IMR-90 (cell line): ENCODE results near the gene TGM1. TPM values are rescaled to one million over a fixed set of nuclear protein-coding genes. Genes with fewer than 3 reads are reported as not detected.

Source experiments
- ATAC-seq: fragments of 200-7000 bp; cut with Tn5 transposase; 2 replicates; pipeline ENCODE4 v1.9.1; 2020; ENCODE audit warnings: low read depth, mild to moderate bottlenecking, moderate library complexity
- BruUV-seq: library from RNA; stranded (reverse); fragments of 400-500 nt; replicated peaks from 2 replicates; lab custom pipeline; 2021; lab: Mats Ljungman, UMichigan
- CTCF ChIA-PET: fragments of 300-600 bp; formaldehyde crosslinking; extraction: SDS; loops from one replicate; lab custom pipeline; 2021; ENCODE audit warnings: antibody characterized with exemption; lab: Yijun Ruan, JAX
- POLR2A ChIA-PET: fragments of 300-600 bp; sonication (Branson Sonifier 250); formaldehyde crosslinking; loops from one replicate; lab custom pipeline; 2022; ENCODE audit warnings: antibody characterized with exemption; ENCODE audit not compliant: unreplicated experiment; lab: Charles Lee
- DNase-seq: peaks from one replicate; pipeline ENCODE4 v3.0.0; 2013
- H2AFZ ChIP-seq: replicated peaks from 2 replicates; pipeline ENCODE3; 2013; ENCODE audit warnings: low read length, mild to moderate bottlenecking; ENCODE audit not compliant: poor library complexity
- H2AK5ac ChIP-seq: 2 replicates; pipeline ENCODE4 v1.6.1; 2013; ENCODE audit warnings: low read depth, low read length, inconsistent platforms
- H2AK9ac ChIP-seq: replicated peaks from 2 replicates; pipeline ENCODE3; 2013; ENCODE audit warnings: mild to moderate bottlenecking, low read depth, low read length, moderate library complexity; ENCODE audit not compliant: poor library complexity
- H2BK120ac ChIP-seq: 2 replicates; pipeline ENCODE4 v1.6.1; 2013; ENCODE audit warnings: low read depth, low read length, inconsistent platforms
- H2BK15ac ChIP-seq: 3 replicates; pipeline ENCODE4 v1.6.1; 2013; ENCODE audit warnings: low read depth, low read length, inconsistent platforms
- H2BK20ac ChIP-seq: 2 replicates; pipeline ENCODE4 v1.6.1; 2013; ENCODE audit warnings: low read depth, mild to moderate bottlenecking, inconsistent platforms, low read length, moderate library complexity
- H2BK5ac ChIP-seq: 2 replicates; pipeline ENCODE4 v1.6.1; 2013; ENCODE audit warnings: mild to moderate bottlenecking, low read depth, low read length, inconsistent platforms; ENCODE audit not compliant: poor library complexity, severe bottlenecking
- H3K14ac ChIP-seq: replicated peaks from 2 replicates; pipeline ENCODE4 v1.6.1; 2013; ENCODE audit warnings: low read depth, low read length, inconsistent platforms
- H3K18ac ChIP-seq: 2 replicates; pipeline ENCODE4 v1.6.1; 2013; ENCODE audit warnings: low read depth, low read length, control low read depth
- H3K23ac ChIP-seq: 2 replicates; pipeline ENCODE4 v1.6.1; 2013; ENCODE audit warnings: low read depth, low read length, inconsistent platforms
- H3K27ac ChIP-seq: 2 replicates; pipeline ENCODE4 v1.5.1; 2013; ENCODE audit warnings: mild to moderate bottlenecking, control low read depth, low read length; ENCODE audit not compliant: insufficient read depth
- H3K27me3 ChIP-seq: 2 replicates; pipeline ENCODE4 v1.6.1; 2013; ENCODE audit warnings: low read length; ENCODE audit not compliant: control insufficient read depth, insufficient read depth
- H3K36me3 ChIP-seq: 2 replicates; pipeline ENCODE4 v1.6.1; 2013; ENCODE audit warnings: low read length, mixed read lengths; ENCODE audit not compliant: control insufficient read depth, insufficient read depth
- H3K4ac ChIP-seq: 2 replicates; pipeline ENCODE4 v1.6.1; 2013; ENCODE audit warnings: low read depth, low read length, inconsistent platforms
- H3K4me1 ChIP-seq: 2 replicates; pipeline ENCODE4 v1.6.1; 2013; ENCODE audit warnings: low read length, mixed read lengths; ENCODE audit not compliant: control insufficient read depth, insufficient read depth
- H3K4me2 ChIP-seq: 2 replicates; pipeline ENCODE4 v1.6.1; 2013; ENCODE audit warnings: low read depth, mild to moderate bottlenecking, control low read depth, low read length, moderate library complexity
- H3K4me3 ChIP-seq: 2 replicates; pipeline ENCODE4 v1.5.1; 2013; ENCODE audit warnings: low read depth, mild to moderate bottlenecking, control low read depth, low read length, moderate library complexity; ENCODE audit not compliant: insufficient read depth
- H3K56ac ChIP-seq: 2 replicates; pipeline ENCODE4 v1.6.1; 2013; ENCODE audit warnings: low read length, inconsistent platforms; ENCODE audit not compliant: insufficient read depth; ENCODE audit errors: extremely low read depth
- H3K79me1 ChIP-seq, 2 experiments: 2 replicates each; pipeline ENCODE4 v1.6.1; 2013; ENCODE audit warnings: low read length in 2 of 2, inconsistent platforms in 1 of 2, low read depth in 1 of 2
- H3K9ac ChIP-seq: 2 replicates; pipeline ENCODE4 v1.6.1; 2013; ENCODE audit warnings: low read depth, low read length, control low read depth
- H3K9me1 ChIP-seq: 2 replicates; pipeline ENCODE4 v1.6.1; 2013; ENCODE audit warnings: low read length, inconsistent platforms; ENCODE audit not compliant: insufficient read depth
- H3K9me3 ChIP-seq: 2 replicates; pipeline ENCODE4 v1.6.1; 2013; ENCODE audit warnings: low read length; ENCODE audit not compliant: control insufficient read depth, insufficient read depth
- H4K20me1 ChIP-seq: 2 replicates; pipeline ENCODE4 v1.6.1; 2013; ENCODE audit warnings: low read length, inconsistent platforms; ENCODE audit not compliant: insufficient read depth
- H4K5ac ChIP-seq: 2 replicates; pipeline ENCODE4 v1.6.1; 2013; ENCODE audit warnings: mild to moderate bottlenecking, low read depth, low read length, control low read depth
- H4K8ac ChIP-seq, 2 experiments: 2 replicates each; pipeline ENCODE4 v1.6.1; 2013; ENCODE audit warnings: low read depth in 2 of 2, low read length in 2 of 2, control low read depth in 1 of 2, inconsistent platforms in 1 of 2
- H4K91ac ChIP-seq: 2 replicates; pipeline ENCODE4 v1.6.1; 2013; ENCODE audit warnings: low read depth, low read length, inconsistent platforms; ENCODE audit not compliant: insufficient read depth
- POLR2A ChIP-seq: IDR thresholded peaks from 2 replicates; pipeline ENCODE4 v1.6.1; 2012; ENCODE audit warnings: mild to moderate bottlenecking, low read depth, low read length
- WGBS, 2 experiments: methylation state at CpG; one replicate each; pipeline versions ENCODE4 v1.1.5 to v1.1.7; 2013; ENCODE audit warnings: missing lambda C conversion rate in 2 of 2; ENCODE audit not compliant: insufficient read length in 1 of 2; ENCODE audit errors: extremely low coverage in 2 of 2; 5-methylcytosine and 5-hydroxymethylcytosine counted together
- dilution Hi-C: fragments of 300-500 bp; cut with HindIII; formaldehyde crosslinking; loops from one replicate; pipeline ENCODE4 v1.14.3; 2018; ENCODE audit warnings: low sequenced_read_pairs; ENCODE audit not compliant: unreplicated experiment
- in situ Hi-C: fragments of 300-500 bp; cut with MboI; formaldehyde crosslinking; loops from 3 replicates; pipeline ENCODE4 v1.14.3; 2019; ENCODE audit warnings: low sequenced_read_pairs, inconsistent platforms, mixed read lengths
- intact Hi-C: fragments of 100-400 bp; cut with micrococcal nuclease; formaldehyde crosslinking; loops from 2 replicates; pipeline ENCODE4 v1.10.0; 2022
- polyA plus RNA-seq, 3 experiments: library from polyadenylated mRNA; depleted of rRNA; stranded (reverse); fragments of >200 nt; gene quantifications; 2 replicates each; pipeline ENCODE4 v1.2.3, GENCODE V29; 2012; ENCODE audit warnings: low replicate concordance in 1 of 3
- total RNA-seq: library from RNA; depleted of rRNA; stranded (reverse); fragments of >200 nt; gene quantifications from 2 replicates; pipeline ENCODE4 v1.2.3, GENCODE V29; 2012

TGM1 gene
- total and polyA plus RNA-seq, 2 of the 4 experiments (the other 2 are of a cell fraction) = 0.72 to 3.3 TPM

DNA sequence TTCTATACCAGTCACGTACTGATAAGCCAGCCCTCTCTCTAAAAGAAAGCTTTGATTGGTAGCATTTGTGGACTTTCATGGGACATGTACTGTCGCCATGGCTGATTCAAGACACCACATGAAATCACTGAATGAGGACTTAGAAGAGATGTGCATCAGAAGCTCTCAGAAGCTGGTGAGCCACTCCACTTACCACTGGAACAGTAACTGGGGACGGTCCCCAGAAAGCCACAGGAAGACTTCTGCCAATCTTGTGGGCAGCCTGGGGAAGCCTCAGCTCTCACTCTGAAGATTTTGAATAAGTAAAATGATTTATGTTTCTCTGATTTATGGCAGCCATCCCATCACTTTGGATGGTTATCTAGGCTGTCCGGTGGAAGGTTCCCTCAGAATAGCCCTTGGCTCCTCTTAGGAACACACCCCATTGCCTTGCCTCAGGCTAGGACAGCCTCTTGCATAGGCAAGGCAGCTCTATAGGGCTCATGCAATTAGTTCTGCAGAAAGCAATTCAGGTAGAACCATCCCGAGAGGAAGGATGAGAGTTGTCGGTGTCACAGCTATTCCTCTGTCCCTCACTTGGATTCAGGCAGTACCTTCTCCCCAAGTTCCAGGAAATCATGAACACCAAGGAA, 26.8 kb upstream of the TGM1 start:
- intact Hi-C loops = loop anchor here (10.0 kb wide), 1 partner anchor 305 kb away; the partner anchor contains the start of gene DHRS4L2

More for the DNA sequence above, 26.8 kb upstream of the TGM1 start:
- Histone ChIP-seq H3K36me3 (peaks cover 24% of the 10 kb centered on the region), H3K9me3 (no peaks in the 10 kb centered on the region), H4K8ac (no peak overlapping the region), H3K18ac (no peak overlapping the region), H2BK20ac (no peak overlapping the region), H3K4me2 (no peak overlapping the region), H3K9me1 (no peaks in the 10 kb centered on the region; the same call in 1 of the 2 replicates), H4K20me1 (no peaks in the 10 kb centered on the region; the same call in 1 of the 2 replicates), H4K5ac (no peak overlapping the region), H3K27ac (no peak overlapping the region), H2AK9ac (no peak overlapping the region), H3K4ac (no peak overlapping the region), H3K4me3 (no peak overlapping the region), H2BK15ac (no peak overlapping the region), H3K27me3 (no peaks in the 10 kb centered on the region), H3K56ac (no peak overlapping the region), H3K14ac (no peak overlapping the region), H2AFZ (no peak overlapping the region), H4K91ac (no peak overlapping the region), H2AK5ac (no peak overlapping the region), H3K23ac (no peak overlapping the region), H2BK120ac (no peak overlapping the region), H3K79me1 (no peaks in the 10 kb centered on the region; a peak in 1 of 4 replicates), H3K9ac (no peak overlapping the region), H2BK5ac (no peak overlapping the region), H3K4me1 (no peaks in the 10 kb centered on the region)
- no TSS peak for BruUV-seq
- no peak for TF ChIP-seq POLR2A
- dilution Hi-C loops = no loop called here
- ATAC-seq = no peak
- in situ Hi-C loops = no loop called here
- CTCF ChIA-PET = interaction anchor here (1.3 kb wide), 1 partner anchor 47 kb away, joined by 4 read pairs; the partner anchor contains the start of gene TINF2
- no peak for DNase-seq
- WGBS, 2 experiments = 0% methylated on average over 1 of the region's 6 CpGs; no CpG with 5 or more reads in 1 of the 2 experiments
- POLR2A ChIA-PET = interaction anchor here (0.7 kb wide), 1 partner anchor 47 kb away, joined by 4 read pairs; the partner anchor contains the start of gene TINF2
